Endothelial cell of umbilical vein (primary cell): Measurements from ENCODE around the gene CLEC16A.

Source experiments
- FOS ChIP-seq: IDR thresholded peaks from 2 replicates; pipeline ENCODE4 v1.6.1; 2011; ENCODE audit warnings: mild to moderate bottlenecking, low read length, moderate library complexity, borderline replicate concordance; ENCODE audit not compliant: insufficient read depth
- MAX ChIP-seq: IDR thresholded peaks from 2 replicates; pipeline ENCODE4 v1.6.1; 2011; ENCODE audit not compliant: insufficient read depth, insufficient read length
- MYC ChIP-seq: IDR thresholded peaks from one replicate; pipeline ENCODE4 v1.6.1; 2011; ENCODE audit warnings: mild to moderate bottlenecking, low read depth, low read length
- POLR2A ChIP-seq: IDR thresholded peaks from 2 replicates; pipeline ENCODE4 v1.6.1; 2012; ENCODE audit warnings: low read depth, mild to moderate bottlenecking, control low read depth, low read length
- TF ChIP-seq, protein P1 (sequence below), 2 donors: IDR thresholded peaks; 1 replicate in 1 of 2; 2 replicates in 1 of 2; pipeline ENCODE4 v1.5.1; 2011; ENCODE audit warnings: low read length in 2 of 2, mild to moderate bottlenecking in 2 of 2, moderate library complexity in 2 of 2, control low read depth in 1 of 2, inconsistent platforms in 1 of 2, low read depth in 1 of 2; ENCODE audit not compliant: insufficient read depth in 1 of 2; ENCODE audit errors: extremely low read depth in 1 of 2

- no peak for TF ChIP-seq POLR2A
- TF ChIP-seq, protein P1, sequence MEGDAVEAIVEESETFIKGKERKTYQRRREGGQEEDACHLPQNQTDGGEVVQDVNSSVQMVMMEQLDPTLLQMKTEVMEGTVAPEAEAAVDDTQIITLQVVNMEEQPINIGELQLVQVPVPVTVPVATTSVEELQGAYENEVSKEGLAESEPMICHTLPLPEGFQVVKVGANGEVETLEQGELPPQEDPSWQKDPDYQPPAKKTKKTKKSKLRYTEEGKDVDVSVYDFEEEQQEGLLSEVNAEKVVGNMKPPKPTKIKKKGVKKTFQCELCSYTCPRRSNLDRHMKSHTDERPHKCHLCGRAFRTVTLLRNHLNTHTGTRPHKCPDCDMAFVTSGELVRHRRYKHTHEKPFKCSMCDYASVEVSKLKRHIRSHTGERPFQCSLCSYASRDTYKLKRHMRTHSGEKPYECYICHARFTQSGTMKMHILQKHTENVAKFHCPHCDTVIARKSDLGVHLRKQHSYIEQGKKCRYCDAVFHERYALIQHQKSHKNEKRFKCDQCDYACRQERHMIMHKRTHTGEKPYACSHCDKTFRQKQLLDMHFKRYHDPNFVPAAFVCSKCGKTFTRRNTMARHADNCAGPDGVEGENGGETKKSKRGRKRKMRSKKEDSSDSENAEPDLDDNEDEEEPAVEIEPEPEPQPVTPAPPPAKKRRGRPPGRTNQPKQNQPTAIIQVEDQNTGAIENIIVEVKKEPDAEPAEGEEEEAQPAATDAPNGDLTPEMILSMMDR (IDR thresholded peaks at IDR 0.05; ENCODE audit: extremely low read depth in 1 of 2, insufficient read depth in 1 of 2, low read depth in 1 of 2, low read length in 2 of 2): no peak
- TF ChIP-seq MAX: no peak
- TF ChIP-seq FOS: no peak
- no peak for TF ChIP-seq MYC
Measured at GRCh38 chr16:11173426-11173825, 229.1 kb downstream of the CLEC16A start.
